SU-DHL-6 (cell line): ENCODE measurements around the gene DHRS12.

Experiments
- CTCF ChIP-seq: fragments of 200-600 bp; sonication (generic); IDR thresholded peaks from one replicate; pipeline ENCODE4 v1.5.1; 2017; ENCODE audit warnings: antibody characterized with exemption, mild to moderate bottlenecking, low read length, moderate library complexity; ENCODE audit not compliant: insufficient read depth, poor library complexity, severe bottlenecking
- EZH2phosphoT487 ChIP-seq: fragments of 200-600 bp; sonication (generic), shearing (Covaris generic); conservative IDR thresholded peaks from 2 replicates; pipeline ENCODE4 v1.6.1; 2018; ENCODE audit warnings: mild to moderate bottlenecking, antibody characterized with exemption, low read length, moderate library complexity, mixed read lengths

- TF ChIP-seq CTCF (no peak), EZH2phosphoT487 (no peak)
Observed at GRCh38 chr13:51761643-51762350, 42.2 kb downstream of the DHRS12 start.
